Measurements from ENCODE around the gene ZDHHC21.

The ZDHHC21 gene

GRCh38 chr9:14652729-14653377 is 40.4 kb downstream of the ZDHHC21 start:
- Histone ChIP-seq H3K27ac (no peak overlapping the region), H3K27me3 (no peaks in the 10 kb centered on the region), H3K4me1 (ENCODE audit: control insufficient read depth in 1 of 2, insufficient read depth in 1 of 2, low read depth in 1 of 2, low read length in 1 of 2) (no peaks in the 10 kb centered on the region), H3K9me3 (peaks cover 3% of the 10 kb centered on the region), H3K4me3 (ENCODE audit: low read depth in 1 of 2, low read length in 1 of 2) (no peak overlapping the region), H3K36me3 (no peaks in the 10 kb centered on the region)
- no peak for TF ChIP-seq CTCF (IDR thresholded peaks at IDR 0.05)

- H3K36me3 ChIP-seq, result no peaks in the 10 kb centered on the region
- H3K27ac ChIP-seq, result no peak overlapping the region
- H3K27me3 ChIP-seq, result no peaks in the 10 kb centered on the region
- no peaks in the 10 kb centered on the region for H3K4me1 ChIP-seq (ENCODE audit: control insufficient read depth in 1 of 2, insufficient read depth in 1 of 2, low read depth in 1 of 2, low read length in 1 of 2)
- TF ChIP-seq CTCF (IDR thresholded peaks at IDR 0.05), result no peak
- H3K9me3 ChIP-seq, result peaks cover 3% of the 10 kb centered on the region
- no peak overlapping the region for H3K4me3 ChIP-seq (ENCODE audit: low read depth in 1 of 2, low read length in 1 of 2)
These were observed 42.6 kb downstream of the ZDHHC21 start for GRCh38 chr9:14650596-14650995.

- no peaks in the 10 kb centered on the region for H3K4me1 ChIP-seq (ENCODE audit: control insufficient read depth in 1 of 2, insufficient read depth in 1 of 2, low read depth in 1 of 2, low read length in 1 of 2)
- H3K36me3 ChIP-seq, result no peaks in the 10 kb centered on the region
- H3K4me3 ChIP-seq (ENCODE audit: low read depth in 1 of 2, low read length in 1 of 2), result no peak overlapping the region
- no peaks in the 10 kb centered on the region for H3K9me3 ChIP-seq
- no peak overlapping the region for H3K27ac ChIP-seq
- H3K27me3 ChIP-seq, result no peaks in the 10 kb centered on the region
- TF ChIP-seq CTCF (IDR thresholded peaks at IDR 0.05), result no peak
These were observed 47.6 kb downstream of the ZDHHC21 start for GRCh38 chr9:14645648-14646047.

- Histone ChIP-seq H3K9me3 (no peaks in the 10 kb centered on the region), H3K36me3 (no peaks in the 10 kb centered on the region), H3K4me1 (ENCODE audit: control insufficient read depth in 1 of 2, insufficient read depth in 1 of 2, low read depth in 1 of 2, low read length in 1 of 2) (no peaks in the 10 kb centered on the region), H3K27me3 (no peaks in the 10 kb centered on the region), H3K4me3 (ENCODE audit: low read depth in 1 of 2, low read length in 1 of 2) (no peak overlapping the region), H3K27ac (no peak overlapping the region)
- TF ChIP-seq CTCF (IDR thresholded peaks at IDR 0.05), result no peak
These were observed 52.3 kb downstream of the ZDHHC21 start for GRCh38 chr9:14640967-14641366.

GRCh38 chr9:14640294-14640693 is 52.9 kb downstream of the ZDHHC21 start:
- H3K36me3 ChIP-seq, result no peaks in the 10 kb centered on the region
- TF ChIP-seq CTCF (IDR thresholded peaks at IDR 0.05), result no peak
- H3K4me3 ChIP-seq (ENCODE audit: low read depth in 1 of 2, low read length in 1 of 2), result no peak overlapping the region

More at GRCh38 chr9:14640294-14640693, 52.9 kb downstream of the ZDHHC21 start:
- no peaks in the 10 kb centered on the region for H3K9me3 ChIP-seq
- H3K4me1 ChIP-seq (ENCODE audit: control insufficient read depth in 1 of 2, insufficient read depth in 1 of 2, low read depth in 1 of 2, low read length in 1 of 2), result no peaks in the 10 kb centered on the region
- H3K27ac ChIP-seq, result no peak overlapping the region
- H3K27me3 ChIP-seq, result no peaks in the 10 kb centered on the region
